SK-N-SH (cell line): Measurements from ENCODE around the gene ARFGEF2. TPM values are rescaled to one million over a fixed set of nuclear protein-coding genes. Genes with fewer than 3 reads are reported as not detected.

ENCODE experiments used
- CTCF ChIA-PET: fragments of 300-600, 350-600 bp; formaldehyde crosslinking; extraction: SDS; loops from one replicate; lab custom pipeline; 2021; lab: Yijun Ruan, JAX
- POLR2A ChIA-PET: fragments of 350-600 bp; sonication (Branson Sonifier 250); formaldehyde crosslinking; extraction: SDS; loops from one replicate; lab custom pipeline; 2020; ENCODE audit warnings: antibody characterized with exemption, inconsistent platforms; lab: Yijun Ruan, JAX
- DNase-seq: peaks from one replicate; pipeline ENCODE4 v3.0.0; 2012
- H2AFZ ChIP-seq: fragments of 200-600 bp; sonication (generic); 2 replicates; pipeline ENCODE4 v1.8.1; 2016; ENCODE audit warnings: antibody characterized with exemption, mild to moderate bottlenecking, low read depth
- H3F3A ChIP-seq: fragments of 200-600 bp; sonication (generic); replicated peaks from 2 replicates; pipeline ENCODE3; 2016; ENCODE audit warnings: antibody characterized with exemption, mild to moderate bottlenecking; ENCODE audit not compliant: insufficient read depth
- H3K27ac ChIP-seq, 2 experiments: fragments of 200-500 bp in 1 of 2; fragments of 200-600 bp in 1 of 2; sonication (Bioruptor generic) in 1 of 2; sonication (generic), shearing (Covaris generic) in 1 of 2; 2 replicates each; pipeline versions ENCODE4 v1.5.1 to v1.6.1; 2014 to 2016; ENCODE audit warnings: low read depth in 2 of 2, inconsistent platforms in 1 of 2, low read length in 1 of 2, mild to moderate bottlenecking in 1 of 2, mixed read lengths in 1 of 2
- H3K27me3 ChIP-seq: fragments of 200-600 bp; sonication (generic), shearing (Covaris generic); 2 replicates; pipeline ENCODE4 v1.6.1; 2016; ENCODE audit warnings: mixed run types; ENCODE audit not compliant: insufficient read depth
- H3K36me3 ChIP-seq, 2 experiments: fragments of 200-500 bp in 1 of 2; fragments of 200-600 bp in 1 of 2; sonication (Bioruptor generic) in 1 of 2; sonication (generic) in 1 of 2; replicated peaks in 1 of 2; 2 replicates each; pipeline versions ENCODE3 to v1.5.1; 2014 to 2016; ENCODE audit warnings: low read length in 1 of 2, mild to moderate bottlenecking in 1 of 2; ENCODE audit not compliant: insufficient read depth in 2 of 2, control insufficient read depth in 1 of 2
- H3K4me1 ChIP-seq, 2 experiments: fragments of 200-500 bp in 1 of 2; fragments of 200-600 bp in 1 of 2; sonication (Bioruptor generic) in 1 of 2; sonication (generic), shearing (Covaris generic) in 1 of 2; 2 replicates each; pipeline versions ENCODE4 v1.5.1 to v1.6.1; 2014 to 2016; ENCODE audit warnings: low read depth in 1 of 2, low read length in 1 of 2, mixed run types in 1 of 2; ENCODE audit not compliant: insufficient read depth in 2 of 2, control insufficient read depth in 1 of 2
- H3K4me2 ChIP-seq: fragments of 200-600 bp; sonication (generic), shearing (Covaris generic); 2 replicates; pipeline ENCODE4 v1.6.1; 2017; ENCODE audit warnings: mixed run types
- H3K4me3 ChIP-seq, 2 experiments: fragments of 200-500 bp in 1 of 2; fragments of 200-600 bp in 1 of 2; sonication (Bioruptor generic) in 1 of 2; sonication (generic), shearing (Covaris generic) in 1 of 2; 2 replicates each; pipeline versions ENCODE4 v1.5.1 to v1.8.1; 2014 to 2016; ENCODE audit warnings: low read depth in 2 of 2, inconsistent platforms in 1 of 2, low read length in 1 of 2, mild to moderate bottlenecking in 1 of 2, mixed read lengths in 1 of 2, moderate library complexity in 1 of 2
- H3K79me2 ChIP-seq: fragments of 200-600 bp; sonication (generic); 2 replicates; pipeline ENCODE4 v1.8.1; 2017; ENCODE audit warnings: mild to moderate bottlenecking; ENCODE audit not compliant: insufficient read depth
- H3K9ac ChIP-seq: fragments of 200-600 bp; sonication (generic); 2 replicates; pipeline ENCODE4 v1.6.1; 2017; ENCODE audit warnings: mixed run types
- H3K9me2 ChIP-seq: fragments of 200-600 bp; sonication (generic); 2 replicates; pipeline ENCODE4 v1.6.1; 2017; ENCODE audit warnings: mixed run types
- H3K9me3 ChIP-seq: fragments of 200-600 bp; sonication (generic); 2 replicates; pipeline ENCODE4 v1.6.1; 2017; ENCODE audit warnings: mixed run types, mild to moderate bottlenecking, moderate library complexity
- H4K20me1 ChIP-seq: fragments of 200-600 bp; sonication (generic); 2 replicates; pipeline ENCODE4 v1.6.1; 2017; ENCODE audit warnings: mild to moderate bottlenecking, mixed run types; ENCODE audit not compliant: insufficient read depth
- CHD2 ChIP-seq: fragments of 150-350 bp; IDR thresholded peaks from 2 replicates; pipeline ENCODE4 v1.6.1; 2018; ENCODE audit warnings: low read length; ENCODE audit not compliant: partially characterized antibody
- EP300 ChIP-seq, 2 experiments: IDR thresholded peaks; 2 replicates each; pipeline versions ENCODE4 v1.4.0 to v1.6.1; 2012; ENCODE audit warnings: borderline replicate concordance in 1 of 2, low read depth in 1 of 2, low read length in 1 of 2
- FOSL2 ChIP-seq: IDR thresholded peaks from 2 replicates; pipeline ENCODE4 v1.4.0; 2012; ENCODE audit warnings: low read depth, mild to moderate bottlenecking, moderate library complexity, borderline replicate concordance
- FOXJ3 ChIP-seq: sonication (generic); formaldehyde crosslinking; IDR thresholded peaks from 2 replicates; pipeline ENCODE4 v1.5.1; 2020; ENCODE audit warnings: mild to moderate bottlenecking, missing genetic modification reagents
- FOXM1 ChIP-seq: IDR thresholded peaks from 2 replicates; pipeline ENCODE4 v1.4.0; 2012; ENCODE audit warnings: low read depth, mild to moderate bottlenecking
- MEF2A ChIP-seq: IDR thresholded peaks from 2 replicates; pipeline ENCODE4 v1.4.0; 2012; ENCODE audit warnings: low read depth, borderline replicate concordance
- NRF1 ChIP-seq: IDR thresholded peaks from 2 replicates; pipeline ENCODE4 v1.6.1; 2012; ENCODE audit warnings: low read depth, mild to moderate bottlenecking, low read length
- POLR2AphosphoS5 ChIP-seq: IDR thresholded peaks from 2 replicates; pipeline ENCODE4 v1.6.1; 2012; ENCODE audit warnings: low read depth, low read length
- RAD21 ChIP-seq: IDR thresholded peaks from 2 replicates; pipeline ENCODE4 v1.6.1; 2012; ENCODE audit warnings: mild to moderate bottlenecking, low read length
- RFX5 ChIP-seq: IDR thresholded peaks from 2 replicates; pipeline ENCODE4 v1.6.1; 2012; ENCODE audit warnings: mild to moderate bottlenecking, improper control_type of control experiment, low read length
- RXRA ChIP-seq: IDR thresholded peaks from 2 replicates; pipeline ENCODE4 v1.4.0; 2012; ENCODE audit warnings: low read depth, mild to moderate bottlenecking, borderline replicate concordance
- SIN3A ChIP-seq: IDR thresholded peaks from 2 replicates; pipeline ENCODE4 v1.6.1; 2012; ENCODE audit warnings: low read depth, mild to moderate bottlenecking, low read length, moderate library complexity, borderline replicate concordance
- USF1 ChIP-seq: IDR thresholded peaks from 2 replicates; pipeline ENCODE4 v1.4.0; 2012; ENCODE audit warnings: low read depth, borderline replicate concordance
- ZBTB33 ChIP-seq: IDR thresholded peaks from 2 replicates; pipeline ENCODE4 v1.4.0; 2012; ENCODE audit warnings: low read depth, borderline replicate concordance
- WGBS: methylation state at CpG from one replicate; pipeline ENCODE4 v1.1.6; 2017; ENCODE audit warnings: low lambda C conversion rate; 5-methylcytosine and 5-hydroxymethylcytosine counted together
- polyA plus RNA-seq, 3 experiments: library from polyadenylated mRNA; depleted of rRNA; stranded (reverse); fragments of >200 nt; gene quantifications; 2 replicates each; pipeline ENCODE4 v1.2.3, GENCODE V29; 2012
- TF ChIP-seq, protein P1 (sequence below): IDR thresholded peaks from 2 replicates; pipeline ENCODE4; 2012

ARFGEF2 gene
- polyA plus RNA-seq, 1 of the 3 experiments (the other 2 are of a cell fraction) = 6.1 TPM

GRCh38 chr20:48923149-48923718, 1.7 kb downstream of the ARFGEF2 start:
- Histone ChIP-seq H2AFZ (no peak overlapping the region), H3K27me3 (no peaks in the 10 kb centered on the region), H3K9ac (no peak overlapping the region; the same call in 1 of the 2 replicates), H3K9me3 (no peaks in the 10 kb centered on the region), H3K27ac (peak overlapping the region in 1 of 2 experiments; percentile 77; a peak in 2 of 4 replicates), H3K4me1 (peaks cover 9 to 17% of the 10 kb centered on the region in 2 experiments; a peak in 3 of 4 replicates), H3K79me2 (peaks cover 67% of the 10 kb centered on the region), H3K9me2 (no peaks in the 10 kb centered on the region), H3F3A (peaks cover 17% of the 10 kb centered on the region), H3K4me3 (peak overlapping the region; percentile 0 to 2; a peak in 2 of 4 replicates), H3K4me2 (peak overlapping the region; percentile 99), H3K36me3 (peaks cover 0 to 5% of the 10 kb centered on the region in 2 experiments), H4K20me1 (peaks cover 32% of the 10 kb centered on the region)
- WGBS = 47% methylated on average over 4 of the region's 4 CpGs
- no peak for DNase-seq
- POLR2A ChIA-PET = no interaction called here
- CTCF ChIA-PET = no interaction called here
- no peak for TF ChIP-seq USF1
- TF ChIP-seq, protein P1, sequence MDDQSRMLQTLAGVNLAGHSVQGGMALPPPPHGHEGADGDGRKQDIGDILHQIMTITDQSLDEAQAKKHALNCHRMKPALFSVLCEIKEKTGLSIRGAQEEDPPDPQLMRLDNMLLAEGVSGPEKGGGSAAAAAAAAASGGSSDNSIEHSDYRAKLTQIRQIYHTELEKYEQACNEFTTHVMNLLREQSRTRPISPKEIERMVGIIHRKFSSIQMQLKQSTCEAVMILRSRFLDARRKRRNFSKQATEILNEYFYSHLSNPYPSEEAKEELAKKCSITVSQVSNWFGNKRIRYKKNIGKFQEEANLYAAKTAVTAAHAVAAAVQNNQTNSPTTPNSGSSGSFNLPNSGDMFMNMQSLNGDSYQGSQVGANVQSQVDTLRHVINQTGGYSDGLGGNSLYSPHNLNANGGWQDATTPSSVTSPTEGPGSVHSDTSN = no peak
- TF ChIP-seq RXRA = no peak
- no peak for TF ChIP-seq RFX5
- TF ChIP-seq FOXM1 = no peak
- TF ChIP-seq CHD2 = no peak
- TF ChIP-seq ZBTB33 = no peak
- TF ChIP-seq RAD21 = no peak
- no peak for TF ChIP-seq SIN3A
- no peak for TF ChIP-seq FOSL2
- TF ChIP-seq NRF1 = no peak
- TF ChIP-seq EP300 (IDR thresholded peaks at IDR 0.05; ENCODE audit: borderline replicate concordance in 1 of 2, low read depth in 1 of 2, low read length in 1 of 2) = no peak
- TF ChIP-seq MEF2A = no peak
- TF ChIP-seq FOXJ3 = no peak
- TF ChIP-seq POLR2AphosphoS5 = no peak
